HG03196 (cell line): ENCODE measurements around the gene CNTFR.

Experiments used
- ATAC-seq: cut with Tn5 transposase; IDR thresholded peaks from one replicate; pipeline ENCODE4 v1.9.1; 2021; ENCODE audit not compliant: unreplicated experiment

The CNTFR gene

DNA sequence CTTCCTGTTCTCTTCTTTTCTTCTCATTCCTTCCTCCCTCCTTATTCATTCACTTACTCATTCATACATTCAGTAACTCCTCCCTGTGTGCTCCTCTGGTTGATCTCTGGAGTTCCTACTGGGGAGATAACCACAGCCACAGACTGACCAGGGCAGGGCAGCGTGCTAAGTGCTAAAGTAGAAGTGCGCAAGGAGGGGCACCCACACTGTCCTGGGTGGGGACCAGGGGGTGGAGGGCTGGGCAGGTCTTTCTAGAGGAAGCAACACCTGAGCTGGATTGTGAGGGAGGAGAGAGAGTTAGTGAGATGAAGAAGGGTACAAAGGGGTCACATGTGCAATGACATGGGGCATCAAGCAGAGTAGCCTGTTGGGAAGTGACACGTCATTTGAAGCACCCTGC lies 80.6 kb downstream of the CNTFR start:
- no peak for ATAC-seq

GRCh38 chr9:34508463-34508862 lies 81.1 kb downstream of the CNTFR start:
- ATAC-seq: no peak

GRCh38 chr9:34507966-34508365 lies 81.6 kb downstream of the CNTFR start:
- no peak for ATAC-seq

GRCh38 chr9:34507556-34507955 lies 82.0 kb downstream of the CNTFR start:
- ATAC-seq: no peak

DNA sequence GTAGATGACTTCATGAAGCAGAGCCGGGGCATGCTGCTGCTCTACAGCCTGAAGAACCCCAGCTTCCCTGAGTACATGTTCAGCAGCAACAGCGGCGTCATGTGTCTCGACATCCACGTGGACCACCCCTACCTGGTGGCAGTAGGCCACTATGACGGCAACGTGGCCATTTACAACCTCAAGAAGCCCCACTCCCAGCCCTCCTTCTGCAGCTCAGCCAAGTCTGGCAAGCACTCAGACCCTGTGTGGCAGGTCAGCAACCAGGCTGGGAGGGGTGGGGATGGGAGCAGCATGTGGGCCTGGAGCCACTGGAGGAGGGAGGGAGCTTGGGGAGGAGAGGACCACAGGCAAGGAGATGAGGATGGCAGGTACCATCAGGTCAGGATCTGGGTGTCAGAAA lies 82.9 kb downstream of the CNTFR start:
- no peak for ATAC-seq

DNA sequence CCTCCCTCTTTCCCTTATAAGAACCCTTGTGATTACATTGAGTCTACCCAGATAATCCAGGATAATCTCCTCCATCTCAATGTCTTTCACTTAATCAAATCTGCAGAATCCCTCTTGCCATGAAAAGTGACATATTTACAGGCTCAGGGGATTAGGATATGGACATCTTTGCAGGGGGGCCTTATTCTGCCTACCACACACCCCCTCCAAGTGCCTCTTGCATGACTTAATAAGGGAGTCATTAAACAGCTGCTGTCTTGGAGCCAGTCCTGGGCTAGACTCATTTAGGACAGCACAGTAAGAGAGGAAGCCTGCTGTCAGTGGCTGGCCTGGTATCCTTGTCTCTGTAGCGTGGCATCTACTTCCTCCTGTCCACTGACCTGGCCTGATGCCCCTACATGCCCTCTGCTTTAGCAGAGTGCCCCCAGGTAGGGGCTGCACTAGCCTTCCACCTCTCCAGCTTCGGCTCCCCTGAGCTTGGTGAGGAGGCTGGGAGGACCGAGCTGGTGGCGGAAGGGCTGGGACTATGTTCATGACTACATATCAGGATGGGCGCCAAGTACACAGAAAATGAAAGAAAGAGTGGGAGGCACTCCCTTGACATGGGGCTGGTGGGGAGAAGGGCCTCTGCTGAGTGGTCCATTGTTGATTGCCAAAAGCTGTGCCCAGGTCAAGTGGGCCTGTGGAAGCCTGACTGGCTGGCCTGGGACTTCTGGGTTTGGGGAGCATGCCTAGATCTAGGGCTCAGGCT lies 84.0 kb downstream of the CNTFR start:
- no peak for ATAC-seq

DNA sequence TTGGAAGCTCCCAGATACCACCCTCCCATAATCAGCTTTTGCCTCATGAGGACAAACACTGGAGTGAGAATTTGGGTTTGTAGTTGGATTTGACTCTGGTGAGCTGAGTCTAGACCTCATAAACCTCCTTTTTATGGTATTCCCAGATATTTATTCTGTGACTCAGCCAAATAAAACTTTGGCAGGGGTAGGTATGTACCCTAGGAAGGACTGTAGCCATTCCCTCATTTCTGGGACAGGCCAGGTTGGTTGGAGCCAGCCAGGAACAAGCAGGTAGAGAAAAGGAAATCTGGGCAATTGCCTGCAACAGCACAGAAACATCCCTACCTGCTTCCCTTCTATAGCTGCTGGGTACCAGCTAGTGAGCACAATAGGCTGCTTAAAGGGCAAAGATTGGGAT lies 86.1 kb downstream of the CNTFR start:
- no peak for ATAC-seq

- no peak for ATAC-seq
These were observed 86.6 kb downstream of the CNTFR start for GRCh38 chr9:34502891-34503290.

- no peak for ATAC-seq
These were observed 87.1 kb downstream of the CNTFR start for GRCh38 chr9:34502471-34502870.

DNA sequence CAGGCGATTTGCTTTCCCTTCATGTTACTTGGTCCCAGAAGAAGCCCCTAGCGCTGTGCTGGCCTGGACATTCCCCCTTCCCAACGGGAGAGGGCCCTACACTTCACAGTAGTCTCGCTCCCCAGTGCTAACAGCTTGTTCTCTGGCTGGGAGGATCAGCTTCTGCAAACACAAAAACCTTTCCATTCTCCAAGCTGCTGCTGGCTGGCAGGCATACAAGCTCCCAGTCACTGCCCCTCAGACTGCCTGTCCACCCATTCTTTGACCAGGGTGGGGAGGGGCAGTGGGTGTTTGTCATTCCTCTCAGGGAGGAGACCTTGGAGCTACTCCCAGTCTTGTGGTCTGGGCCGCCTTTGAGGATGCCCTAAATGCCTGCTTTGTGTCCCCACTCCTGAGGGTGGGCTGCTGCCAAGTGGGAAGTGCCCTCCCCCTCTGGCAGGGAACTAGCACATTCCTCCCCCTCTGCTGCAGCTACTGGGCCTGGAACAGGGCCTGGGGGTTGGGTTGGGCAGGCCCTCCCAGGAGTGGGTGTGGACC lies 87.6 kb downstream of the CNTFR start:
- no peak for ATAC-seq
